Coronary artery (tissue), 2 donors: ENCODE measurements around the gene CASP2.

Experiments used
- DNase-seq: peaks from one replicate; pipeline ENCODE4 v3.0.0-alpha.2; 2017; ENCODE audit warnings: low spot score
- H3K27ac ChIP-seq, 2 donors: fragments of 200-600 bp; sonication (generic); one replicate each; pipeline ENCODE4 v1.5.1; 2016 to 2019
- H3K4me3 ChIP-seq: fragments of 200-600 bp; sonication (generic); 2 replicates; pipeline ENCODE4 v1.5.1; 2016; ENCODE audit warnings: mild to moderate bottlenecking, moderate library complexity
- CTCF ChIP-seq: fragments of 200-600 bp; sonication (generic); IDR thresholded peaks from one replicate; pipeline ENCODE4 v1.5.1; 2019; ENCODE audit warnings: antibody characterized with exemption

Gene CASP2

DNA sequence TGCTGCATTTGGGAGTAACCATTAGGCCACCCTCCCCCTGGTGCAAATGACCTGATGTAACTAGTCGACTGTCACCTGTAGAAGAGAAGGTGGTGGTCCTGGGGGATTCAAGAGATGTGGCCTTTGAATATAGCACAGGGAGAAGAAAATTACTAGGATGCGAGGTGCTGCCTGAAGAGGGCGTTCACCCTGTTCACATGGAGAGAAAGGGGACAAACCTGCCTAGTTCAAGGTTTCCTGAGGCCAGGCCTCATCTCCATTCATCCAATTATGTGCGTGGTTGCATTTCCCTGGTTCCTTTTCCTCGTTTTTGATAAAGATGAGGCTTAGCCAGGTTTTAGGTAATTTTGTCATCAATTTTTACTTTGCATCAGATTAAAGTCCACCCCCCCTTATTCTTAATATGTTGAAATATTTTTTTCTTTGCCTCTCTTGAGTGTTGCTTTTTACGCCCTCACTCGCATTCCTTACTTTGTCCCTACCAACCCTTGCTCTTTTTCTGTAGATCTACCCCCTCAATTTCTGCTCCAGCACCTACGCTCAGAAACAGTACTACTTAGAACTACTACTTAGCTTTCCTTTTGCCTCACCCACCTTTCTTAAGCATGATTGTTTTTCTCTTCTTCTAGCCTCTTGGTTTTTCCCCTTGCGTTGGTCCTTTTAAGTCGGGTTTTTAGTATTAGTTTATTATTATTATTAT is 41.5 kb downstream of the CASP2 start:
- H3K27ac ChIP-seq, result no peak overlapping the region
- DNase-seq, result no peak
- TF ChIP-seq CTCF, result no peak
- H3K4me3 ChIP-seq, result no peak overlapping the region

- H3K27ac ChIP-seq, result no peak overlapping the region
- no peak for DNase-seq
Measured at GRCh38 chr7:143331179-143331801, 43.1 kb downstream of the CASP2 start.

DNA sequence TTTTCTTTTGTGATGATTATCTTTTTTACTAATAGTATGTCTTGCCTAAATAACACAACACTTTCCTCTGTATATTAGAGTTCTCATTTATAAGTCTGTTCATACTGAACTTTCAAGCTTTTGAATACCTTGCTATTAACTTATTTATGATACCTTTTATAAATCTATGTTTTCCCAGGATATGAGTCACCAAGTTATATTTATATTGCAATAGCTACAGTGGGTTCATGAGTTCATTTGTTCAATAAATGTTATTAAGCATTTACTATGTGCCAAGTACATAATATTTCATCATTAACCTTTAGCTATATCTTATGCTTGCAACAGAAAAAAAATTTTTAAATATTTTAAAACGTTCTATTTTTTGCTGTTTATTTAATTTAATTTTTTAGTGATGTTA is 46.1 kb downstream of the CASP2 start:
- Histone ChIP-seq H3K4me3 (no peak overlapping the region), H3K27ac (no peak overlapping the region)
- no peak for TF ChIP-seq CTCF
- no peak for DNase-seq

More at GRCh38 chr7:143331179-143331801, 43.1 kb downstream of the CASP2 start:
- H3K4me3 ChIP-seq, result no peak overlapping the region
- TF ChIP-seq CTCF, result no peak

DNA sequence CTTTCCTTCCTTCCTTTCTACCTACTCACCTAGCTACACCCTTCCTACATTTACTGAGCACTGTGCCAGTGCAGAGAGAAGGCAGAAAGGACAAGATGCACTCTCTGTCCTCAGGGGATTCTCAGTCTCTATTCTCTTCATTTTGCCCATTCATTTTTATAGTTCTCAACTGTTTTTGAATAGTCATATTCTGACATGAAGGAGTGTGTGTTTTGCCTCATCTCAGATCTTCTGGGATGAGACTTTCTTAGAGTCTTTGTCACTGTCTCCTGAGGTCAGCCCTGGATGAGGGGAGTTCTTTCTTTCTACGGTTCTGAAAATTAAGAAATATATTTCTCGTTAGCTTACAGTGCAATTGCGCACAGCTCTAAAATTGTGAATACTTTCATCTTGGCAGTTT is 49.1 kb downstream of the CASP2 start:
- no peak for TF ChIP-seq CTCF
- no peak overlapping the region for H3K4me3 ChIP-seq
- H3K27ac ChIP-seq, result no peak overlapping the region
- DNase-seq, result no peak

DNA sequence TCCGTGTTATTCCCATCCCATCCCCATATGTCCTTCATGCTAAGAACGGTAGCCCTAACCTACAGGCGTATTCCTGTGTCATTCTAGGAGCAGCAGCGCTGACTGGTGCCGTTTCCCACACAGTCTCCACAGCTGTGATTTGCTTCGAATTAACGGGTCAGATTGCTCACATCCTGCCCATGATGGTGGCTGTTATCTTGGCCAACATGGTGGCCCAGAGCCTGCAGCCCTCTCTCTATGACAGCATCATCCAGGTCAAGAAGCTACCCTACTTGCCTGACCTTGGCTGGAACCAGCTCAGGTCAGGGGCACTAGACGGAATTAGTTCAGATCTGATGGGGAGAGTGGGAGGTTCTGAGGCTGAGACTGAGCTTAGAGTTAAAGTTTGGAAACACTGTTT is 53.7 kb downstream of the CASP2 start:
- no peak overlapping the region for H3K4me3 ChIP-seq
- no peak overlapping the region for H3K27ac ChIP-seq
- TF ChIP-seq CTCF, result no peak
- DNase-seq, result no peak

- no peak for TF ChIP-seq CTCF
- no peak for DNase-seq
- H3K27ac ChIP-seq, result no peak overlapping the region
- H3K4me3 ChIP-seq, result no peak overlapping the region
Measured at GRCh38 chr7:143343596-143343995, 55.4 kb downstream of the CASP2 start.

DNA sequence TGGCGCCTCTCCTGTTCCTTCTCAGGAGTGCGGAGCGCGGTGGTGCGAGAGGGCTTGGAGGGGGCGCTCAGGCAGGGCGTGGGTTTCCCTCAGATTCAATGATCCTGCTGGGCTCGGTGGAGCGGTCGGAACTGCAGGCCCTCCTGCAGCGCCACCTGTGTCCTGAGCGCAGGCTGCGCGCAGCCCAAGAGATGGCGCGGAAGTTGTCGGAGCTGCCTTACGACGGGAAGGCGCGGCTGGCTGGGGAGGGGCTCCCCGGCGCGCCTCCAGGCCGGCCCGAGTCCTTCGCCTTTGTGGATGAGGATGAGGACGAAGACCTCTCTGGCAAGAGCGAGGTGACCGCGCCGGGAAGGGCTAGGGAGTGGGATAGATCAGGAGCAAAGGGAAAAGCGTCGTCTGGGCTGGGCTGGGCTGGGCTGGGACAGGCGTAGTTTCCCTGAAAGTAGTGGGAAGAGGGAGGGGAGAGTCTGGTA is 57.3 kb downstream of the CASP2 start:
- Histone ChIP-seq H3K27ac (no peak overlapping the region), H3K4me3 (peak overlapping the region; percentile 54)
- no peak for DNase-seq
- TF ChIP-seq CTCF, result no peak
